Panc1 (cell line): ENCODE results near the gene CLEC16A. TPM values are rescaled to one million over a fixed set of nuclear protein-coding genes. Genes with fewer than 3 reads are reported as not detected.

ENCODE experiments used
- ATAC-seq: fragments of 200-7000 bp; cut with Tn5 transposase; 2 replicates; pipeline ENCODE4 v1.9.1; 2020; ENCODE audit warnings: mild to moderate bottlenecking, moderate library complexity
- BruUV-seq: library from RNA; stranded (reverse); fragments of 400-500 nt; replicated peaks from 2 replicates; lab custom pipeline; 2021; lab: Mats Ljungman, UMichigan
- CTCF ChIA-PET: fragments of 300-600 bp; sonication (Branson Sonifier 250); formaldehyde crosslinking; loops from one replicate; lab custom pipeline; 2022; ENCODE audit warnings: antibody characterized with exemption; lab: Charles Lee
- POLR2A ChIA-PET: fragments of 300-600 bp; sonication (Branson Sonifier 250); formaldehyde crosslinking; loops from one replicate; lab custom pipeline; 2022; ENCODE audit warnings: antibody characterized with exemption; lab: Charles Lee
- DNase-seq: peaks from one replicate; pipeline ENCODE4 v3.0.0-alpha.2; 2010; ENCODE audit warnings: low read depth, low spot score
- H3K27ac ChIP-seq: 2 replicates; pipeline ENCODE4 v1.5.1; 2011; ENCODE audit warnings: mild to moderate bottlenecking, low read length, inconsistent platforms
- H3K27me3 ChIP-seq: fragments of 200-500 bp; sonication (Bioruptor generic); 2 replicates; pipeline ENCODE4 v1.6.0; 2014; ENCODE audit warnings: low read length, inconsistent platforms; ENCODE audit not compliant: control insufficient read depth, insufficient read depth
- H3K36me3 ChIP-seq: fragments of 200-500 bp; sonication (Bioruptor generic); 2 replicates; pipeline ENCODE4 v1.5.1; 2014; ENCODE audit warnings: inconsistent platforms, mild to moderate bottlenecking, low read length, moderate library complexity; ENCODE audit not compliant: control insufficient read depth, insufficient read depth
- H3K4me1 ChIP-seq: 2 replicates; pipeline ENCODE4 v1.5.1; 2011; ENCODE audit warnings: inconsistent platforms, mild to moderate bottlenecking, low read length, moderate library complexity; ENCODE audit not compliant: control insufficient read depth, insufficient read depth
- H3K4me3 ChIP-seq, 2 experiments: 2 replicates each; pipeline ENCODE4 v1.5.1; 2011 to 2012; ENCODE audit warnings: low read depth in 2 of 2, low read length in 2 of 2, mild to moderate bottlenecking in 2 of 2, inconsistent platforms in 1 of 2, moderate library complexity in 1 of 2
- H3K9me3 ChIP-seq: fragments of 200-500 bp; sonication (Bioruptor generic); 2 replicates; pipeline ENCODE4 v1.5.1; 2014; ENCODE audit warnings: low read depth, mild to moderate bottlenecking, inconsistent platforms, low read length, moderate library complexity; ENCODE audit not compliant: control insufficient read depth, insufficient read depth
- POLR2AphosphoS5 ChIP-seq: IDR thresholded peaks from 2 replicates; pipeline ENCODE4 v1.6.1; 2012; ENCODE audit warnings: mild to moderate bottlenecking, low read depth, low read length, moderate library complexity
- SIN3A ChIP-seq: IDR thresholded peaks from 2 replicates; pipeline ENCODE4 v1.6.1; 2012; ENCODE audit warnings: low read depth, mild to moderate bottlenecking, low read length, moderate library complexity, borderline replicate concordance; ENCODE audit not compliant: insufficient read depth
- TCF7L2 ChIP-seq: IDR thresholded peaks from 2 replicates; pipeline ENCODE4 v1.6.1; 2011; ENCODE audit warnings: mild to moderate bottlenecking, low read depth, low read length, inconsistent platforms
- in situ Hi-C: cut with HindIII; loops from 2 replicates; pipeline ENCODE4 v1.10.0; 2016; ENCODE audit warnings: low sequenced_read_pairs, low pct_unique_long_range_greater_than_20kb
- intact Hi-C: fragments of 100-400 bp; cut with micrococcal nuclease; formaldehyde crosslinking; loops from one replicate; pipeline ENCODE4 v1.10.0; 2022; ENCODE audit not compliant: unreplicated experiment
- total RNA-seq: library from RNA; stranded (reverse); gene quantifications from one replicate; pipeline ENCODE4 v1.2.1, GENCODE V29; 2021; ENCODE audit not compliant: unreplicated experiment
- TF ChIP-seq, protein P1 (sequence below): fragments of 450-650 bp; IDR thresholded peaks from 2 replicates; pipeline ENCODE4 v1.5.1; 2017; ENCODE audit warnings: mild to moderate bottlenecking
- TF ChIP-seq, protein P2 (sequence below), 2 experiments: IDR thresholded peaks; 2 replicates each; pipeline ENCODE4 v1.6.1; 2011 to 2012; ENCODE audit warnings: low read depth in 2 of 2, control low read depth in 1 of 2, low read length in 1 of 2, mild to moderate bottlenecking in 1 of 2, moderate library complexity in 1 of 2; ENCODE audit not compliant: insufficient read depth in 1 of 2

The CLEC16A gene
- total RNA-seq, 1 experiment from 2014 or later: 21.0 TPM

DNA sequence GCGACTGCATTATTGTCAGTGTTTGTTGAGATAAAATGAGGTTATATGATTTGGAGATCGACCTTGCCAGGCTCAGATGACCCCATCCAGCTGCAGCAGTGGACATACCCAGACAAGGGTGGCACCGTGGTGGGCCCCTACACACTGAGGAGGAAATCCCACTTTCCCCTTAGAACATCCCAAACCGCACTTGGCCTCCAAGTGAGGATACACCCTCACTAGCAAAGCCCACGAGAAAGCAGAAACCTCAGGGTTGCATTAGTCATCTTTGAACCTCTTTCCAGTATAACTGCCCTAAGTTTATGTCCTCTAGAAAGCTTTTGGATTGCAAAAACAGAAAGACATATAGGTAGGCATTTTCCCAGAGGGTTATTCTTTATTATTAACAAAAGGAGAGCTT is 101.5 kb downstream of the CLEC16A start:
- Histone ChIP-seq H3K36me3 (no peaks in the 10 kb centered on the region; the same call in 1 of the 2 replicates), H3K4me1 (no peaks in the 10 kb centered on the region), H3K27ac (no peak overlapping the region), H3K27me3 (no peaks in the 10 kb centered on the region), H3K4me3 (no peak overlapping the region), H3K9me3 (no peaks in the 10 kb centered on the region)
- no peak for TF ChIP-seq SIN3A
- no peak for TF ChIP-seq TCF7L2
- TF ChIP-seq, protein P1, sequence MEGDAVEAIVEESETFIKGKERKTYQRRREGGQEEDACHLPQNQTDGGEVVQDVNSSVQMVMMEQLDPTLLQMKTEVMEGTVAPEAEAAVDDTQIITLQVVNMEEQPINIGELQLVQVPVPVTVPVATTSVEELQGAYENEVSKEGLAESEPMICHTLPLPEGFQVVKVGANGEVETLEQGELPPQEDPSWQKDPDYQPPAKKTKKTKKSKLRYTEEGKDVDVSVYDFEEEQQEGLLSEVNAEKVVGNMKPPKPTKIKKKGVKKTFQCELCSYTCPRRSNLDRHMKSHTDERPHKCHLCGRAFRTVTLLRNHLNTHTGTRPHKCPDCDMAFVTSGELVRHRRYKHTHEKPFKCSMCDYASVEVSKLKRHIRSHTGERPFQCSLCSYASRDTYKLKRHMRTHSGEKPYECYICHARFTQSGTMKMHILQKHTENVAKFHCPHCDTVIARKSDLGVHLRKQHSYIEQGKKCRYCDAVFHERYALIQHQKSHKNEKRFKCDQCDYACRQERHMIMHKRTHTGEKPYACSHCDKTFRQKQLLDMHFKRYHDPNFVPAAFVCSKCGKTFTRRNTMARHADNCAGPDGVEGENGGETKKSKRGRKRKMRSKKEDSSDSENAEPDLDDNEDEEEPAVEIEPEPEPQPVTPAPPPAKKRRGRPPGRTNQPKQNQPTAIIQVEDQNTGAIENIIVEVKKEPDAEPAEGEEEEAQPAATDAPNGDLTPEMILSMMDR: no peak
- no peak for TF ChIP-seq POLR2AphosphoS5
- TF ChIP-seq, protein P2, sequence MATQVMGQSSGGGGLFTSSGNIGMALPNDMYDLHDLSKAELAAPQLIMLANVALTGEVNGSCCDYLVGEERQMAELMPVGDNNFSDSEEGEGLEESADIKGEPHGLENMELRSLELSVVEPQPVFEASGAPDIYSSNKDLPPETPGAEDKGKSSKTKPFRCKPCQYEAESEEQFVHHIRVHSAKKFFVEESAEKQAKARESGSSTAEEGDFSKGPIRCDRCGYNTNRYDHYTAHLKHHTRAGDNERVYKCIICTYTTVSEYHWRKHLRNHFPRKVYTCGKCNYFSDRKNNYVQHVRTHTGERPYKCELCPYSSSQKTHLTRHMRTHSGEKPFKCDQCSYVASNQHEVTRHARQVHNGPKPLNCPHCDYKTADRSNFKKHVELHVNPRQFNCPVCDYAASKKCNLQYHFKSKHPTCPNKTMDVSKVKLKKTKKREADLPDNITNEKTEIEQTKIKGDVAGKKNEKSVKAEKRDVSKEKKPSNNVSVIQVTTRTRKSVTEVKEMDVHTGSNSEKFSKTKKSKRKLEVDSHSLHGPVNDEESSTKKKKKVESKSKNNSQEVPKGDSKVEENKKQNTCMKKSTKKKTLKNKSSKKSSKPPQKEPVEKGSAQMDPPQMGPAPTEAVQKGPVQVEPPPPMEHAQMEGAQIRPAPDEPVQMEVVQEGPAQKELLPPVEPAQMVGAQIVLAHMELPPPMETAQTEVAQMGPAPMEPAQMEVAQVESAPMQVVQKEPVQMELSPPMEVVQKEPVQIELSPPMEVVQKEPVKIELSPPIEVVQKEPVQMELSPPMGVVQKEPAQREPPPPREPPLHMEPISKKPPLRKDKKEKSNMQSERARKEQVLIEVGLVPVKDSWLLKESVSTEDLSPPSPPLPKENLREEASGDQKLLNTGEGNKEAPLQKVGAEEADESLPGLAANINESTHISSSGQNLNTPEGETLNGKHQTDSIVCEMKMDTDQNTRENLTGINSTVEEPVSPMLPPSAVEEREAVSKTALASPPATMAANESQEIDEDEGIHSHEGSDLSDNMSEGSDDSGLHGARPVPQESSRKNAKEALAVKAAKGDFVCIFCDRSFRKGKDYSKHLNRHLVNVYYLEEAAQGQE (IDR thresholded peaks at IDR 0.05; ENCODE audit: insufficient read depth in 1 of 2, low read depth in 2 of 2, low read length in 1 of 2): no peak
- DNase-seq (no peak), ATAC-seq (no peak)
- in situ Hi-C loops: no loop called here
- ChIA-PET POLR2A (no interaction called here), CTCF (no interaction called here)
- intact Hi-C loops: no loop called here
- no TSS peak for BruUV-seq

DNA sequence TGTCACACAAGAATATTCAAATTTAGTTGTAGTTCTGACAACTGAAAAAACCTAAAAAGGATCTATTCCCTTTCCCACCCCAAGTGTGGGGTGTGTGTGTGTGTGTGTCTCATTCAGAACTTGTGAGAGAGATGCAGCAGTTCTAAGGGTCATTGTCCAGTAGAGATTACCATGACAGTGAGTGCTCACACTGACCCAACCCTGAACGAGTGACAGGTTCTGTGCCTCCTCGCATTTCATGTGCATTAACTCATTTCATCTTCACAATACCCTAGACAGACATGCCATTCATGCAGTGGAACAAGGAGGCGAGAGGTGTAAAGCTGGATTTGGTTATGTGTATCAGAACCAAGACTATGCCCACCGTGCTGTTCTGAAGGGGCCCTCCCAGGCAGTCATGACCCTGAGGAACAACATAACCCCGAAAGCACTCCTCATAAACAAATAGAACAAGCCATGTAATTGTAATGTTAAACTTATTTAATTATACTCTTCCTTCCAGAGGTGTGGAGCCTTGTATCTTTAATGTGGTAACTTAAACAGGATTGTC is 102.1 kb downstream of the CLEC16A start:
- H3K27ac ChIP-seq: no peak overlapping the region
- no peak for TF ChIP-seq SIN3A
- no peak for TF ChIP-seq TCF7L2
- TF ChIP-seq, protein P2 (IDR thresholded peaks at IDR 0.05; ENCODE audit: insufficient read depth in 1 of 2, low read depth in 2 of 2, low read length in 1 of 2): no peak
- TF ChIP-seq, protein P1: no peak
- TF ChIP-seq POLR2AphosphoS5: no peak
- no peak overlapping the region for H3K4me3 ChIP-seq
- H3K9me3 ChIP-seq: no peaks in the 10 kb centered on the region
- DNase-seq (no peak), ATAC-seq (no peak)
- H3K4me1 ChIP-seq: no peaks in the 10 kb centered on the region
- no peaks in the 10 kb centered on the region; the same call in 1 of the 2 replicates for H3K36me3 ChIP-seq
- ChIA-PET POLR2A (no interaction called here), CTCF (no interaction called here)
- intact Hi-C loops: no loop called here
- BruUV-seq: no TSS peak
- in situ Hi-C loops: no loop called here
- no peaks in the 10 kb centered on the region for H3K27me3 ChIP-seq
